ENCODE results near the gene LAS1L.
A peak's percentile ranks its signal among the peaks of the same experiment; 100 is the strongest.
"Not testable (repeated sequence)": the region's sequence is repeated elsewhere in the genome, so short reads cannot be mapped to it uniquely, and the experiment has no call there.

The LAS1L gene

GRCh38 chrX:65534450-65535292, at the start of gene LAS1L:
Gene LAS1L (minus strand): TSS chrX:65534787. CDS start chrX:65534715, 72 bp downstream.
- peak; percentile 76 to 81 for DNase-seq

DNA sequence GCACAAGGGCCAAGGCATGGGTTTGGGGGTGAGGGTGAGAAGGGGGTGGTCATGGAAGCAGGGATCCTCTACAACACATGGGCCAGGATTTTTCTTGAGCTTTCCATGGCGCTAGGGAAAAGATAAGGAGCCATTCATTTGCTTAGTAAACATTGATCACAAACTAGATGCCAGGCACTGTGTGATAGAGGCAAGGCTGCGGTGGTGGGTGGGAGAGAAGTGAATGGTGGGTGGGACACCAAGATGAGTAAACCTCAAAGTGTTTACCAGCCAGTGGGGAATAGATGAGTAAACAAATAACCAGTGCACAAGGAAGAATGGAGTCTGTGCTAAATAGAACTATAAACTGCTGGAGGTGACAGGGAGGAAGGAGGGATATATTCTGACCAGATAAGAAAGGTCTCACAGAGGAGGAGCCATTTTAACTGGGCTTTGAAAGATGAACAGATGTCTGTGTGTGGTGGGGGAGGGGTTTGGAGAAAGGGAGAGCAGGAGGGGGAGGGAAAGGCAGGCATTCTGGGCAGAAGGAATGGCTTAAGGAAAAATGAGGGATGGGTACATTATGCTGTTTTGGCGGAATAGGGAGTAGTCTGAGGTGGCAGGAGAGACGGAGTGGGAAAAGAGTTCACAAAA, 48.0 kb upstream of the LAS1L start:
- no peak for DNase-seq

GRCh38 chrX:65581661-65582339, 47.2 kb upstream of the LAS1L start:
- DNase-seq: peak in 1 of 2 donors; percentile 46

GRCh38 chrX:65578346-65578745, 43.8 kb upstream of the LAS1L start:
- DNase-seq: no peak

DNA sequence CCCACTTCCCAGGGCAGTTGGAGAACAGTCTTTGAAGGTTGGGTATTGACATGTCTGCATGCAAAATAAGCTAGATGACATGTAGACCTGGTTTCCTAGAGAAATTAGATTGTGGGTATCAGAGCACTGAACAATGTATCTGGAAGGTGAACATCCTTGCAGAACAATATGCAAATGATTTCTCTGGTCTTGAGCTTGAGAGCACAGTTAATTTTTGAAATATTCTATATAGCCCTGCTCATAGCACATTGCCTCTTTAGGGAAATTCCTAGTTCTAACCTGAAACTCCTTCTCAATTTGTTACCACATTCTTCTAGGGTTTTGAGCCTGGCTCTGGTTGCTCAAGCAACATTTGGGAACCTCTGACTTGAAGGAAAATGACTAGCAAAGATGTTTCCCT, 41.6 kb upstream of the LAS1L start:
- DNase-seq: no peak

GRCh38 chrX:65575022-65575421, 40.4 kb upstream of the LAS1L start:
- DNase-seq: no peak

DNA sequence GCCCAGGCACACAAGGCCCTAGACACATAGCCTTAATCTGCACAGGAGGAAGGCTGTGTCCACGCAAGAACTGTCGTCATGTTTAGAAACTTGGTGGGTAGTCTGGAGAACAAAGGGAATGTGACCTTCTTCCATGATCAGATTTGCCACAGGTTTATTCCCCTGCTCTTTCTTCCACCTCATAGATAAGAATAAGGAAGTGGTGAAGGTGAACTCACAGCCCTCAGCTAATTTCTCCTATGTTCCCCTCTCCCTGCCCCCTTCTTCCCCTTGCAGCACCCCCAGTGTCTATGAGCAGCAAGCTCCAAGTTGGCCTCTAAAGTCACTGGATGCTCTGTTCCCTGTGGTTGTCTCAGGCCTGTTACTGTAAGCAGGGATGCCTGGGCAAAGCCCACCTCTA, 39.8 kb upstream of the LAS1L start:
- DNase-seq: no peak

DNA sequence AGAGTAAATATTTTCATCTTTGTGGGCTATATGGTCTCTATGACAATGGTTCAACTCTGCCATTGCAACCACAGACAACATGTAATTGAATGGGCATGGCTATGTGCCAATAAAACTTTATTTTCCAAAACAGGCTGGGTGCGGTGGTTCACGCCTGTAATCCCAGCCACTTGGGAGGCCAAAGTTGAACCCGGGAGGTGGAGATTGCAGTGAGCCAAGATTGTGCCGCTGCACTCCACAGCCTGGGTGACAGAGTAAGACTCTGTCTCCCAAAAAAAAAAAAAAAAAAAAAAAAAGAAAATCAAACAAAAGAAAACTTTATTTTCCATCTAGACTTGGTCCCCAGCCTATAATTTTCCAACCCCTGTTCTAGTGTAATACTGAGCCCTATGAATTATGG, 38.4 kb upstream of the LAS1L start:
- DNase-seq: no peak

GRCh38 chrX:65562850-65563249, 28.3 kb upstream of the LAS1L start:
- DNase-seq: not testable (repeated sequence)

DNA sequence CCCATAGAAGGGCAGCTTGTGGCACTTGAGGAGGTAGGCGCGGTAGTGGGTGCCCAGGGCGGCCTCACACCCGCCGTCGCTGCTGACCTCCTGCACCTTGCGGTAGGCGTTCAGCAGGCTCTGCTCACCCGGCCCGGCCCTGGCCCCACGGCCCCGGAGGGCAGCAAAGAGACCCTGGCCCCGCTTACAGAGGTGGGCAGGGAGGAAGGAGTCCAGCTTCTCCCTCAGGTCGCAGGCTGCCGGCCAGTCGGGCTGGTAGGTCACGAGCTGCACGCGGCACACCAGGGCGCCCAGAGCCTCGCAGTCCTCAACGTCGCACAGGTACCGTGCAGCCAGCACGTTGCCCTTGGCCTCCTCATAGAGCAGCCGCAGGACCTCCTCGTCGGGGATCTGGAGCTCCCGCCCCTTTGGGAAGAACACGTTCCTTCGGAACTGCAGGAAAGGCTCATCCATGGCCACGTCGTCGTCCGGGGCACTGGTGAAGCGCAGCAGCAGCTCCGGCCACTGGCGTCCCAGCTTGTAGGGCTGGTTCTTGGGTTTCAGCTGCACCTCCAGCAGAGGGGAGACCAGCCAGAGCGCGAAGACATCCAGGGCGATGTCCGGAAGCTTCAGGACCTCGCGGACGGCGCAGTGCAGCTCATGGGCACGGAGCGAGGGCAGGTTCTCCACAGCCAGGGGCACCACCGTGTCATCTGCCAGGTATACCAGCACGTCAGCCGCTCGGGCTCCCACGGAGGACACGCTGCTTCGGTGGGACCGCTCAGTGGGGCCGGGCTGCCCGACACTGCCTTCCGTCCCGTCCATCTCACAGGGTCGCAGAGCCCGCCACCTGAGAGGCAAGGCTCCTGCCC, 17.1 kb upstream of the LAS1L start:
- no peak for DNase-seq

DNA sequence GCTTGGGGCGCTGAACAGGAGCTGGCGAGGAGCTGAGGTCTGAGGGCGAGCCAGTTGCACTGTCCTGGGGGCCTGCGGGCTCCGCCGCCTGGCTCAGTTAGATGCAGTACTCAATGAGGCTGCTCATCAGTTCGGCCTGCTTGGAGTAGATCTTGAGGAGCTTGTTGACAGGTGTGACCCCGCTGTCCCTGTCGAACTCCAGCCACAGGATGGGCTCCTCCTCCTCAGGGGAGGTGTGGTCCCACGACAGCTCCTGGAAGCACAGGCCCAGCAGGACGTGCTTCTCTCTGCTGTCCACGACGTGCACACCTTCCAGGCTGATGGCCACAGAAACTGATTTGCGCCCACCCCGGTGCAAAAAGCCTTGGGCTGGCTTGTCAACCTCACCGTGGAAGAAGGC, 16.5 kb upstream of the LAS1L start:
- no peak for DNase-seq

- DNase-seq: no peak
These were observed 10.9 kb upstream of the LAS1L start for GRCh38 chrX:65545456-65545855.

DNA sequence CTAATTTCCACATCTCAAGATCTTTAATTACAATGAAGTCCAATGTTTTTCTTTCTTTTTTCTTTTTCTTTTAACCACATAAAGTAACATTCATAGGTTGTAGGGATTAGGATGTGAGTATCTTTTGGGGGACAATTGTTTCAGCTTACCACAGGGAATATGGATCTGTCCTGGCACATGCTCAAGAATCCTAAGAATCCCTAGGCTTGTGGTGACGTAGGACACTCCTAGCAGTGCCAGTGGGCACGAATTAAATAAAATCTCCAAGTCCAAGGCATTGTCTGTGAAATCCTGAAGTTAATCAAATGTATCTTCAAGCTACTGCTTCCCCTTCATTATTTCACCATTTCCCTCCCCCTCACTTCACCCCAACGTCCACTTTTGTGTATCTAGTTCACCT, 2.6 kb upstream of the LAS1L start:
- DNase-seq: no peak

- DNase-seq: no peak
These were observed 1.7 kb upstream of the LAS1L start for GRCh38 chrX:65536291-65536690.

GRCh38 chrX:65532016-65532415, 2.6 kb downstream of the LAS1L start:
- DNase-seq: no peak

- no peak for DNase-seq
These were observed 5.8 kb downstream of the LAS1L start for GRCh38 chrX:65528705-65529340.

DNA sequence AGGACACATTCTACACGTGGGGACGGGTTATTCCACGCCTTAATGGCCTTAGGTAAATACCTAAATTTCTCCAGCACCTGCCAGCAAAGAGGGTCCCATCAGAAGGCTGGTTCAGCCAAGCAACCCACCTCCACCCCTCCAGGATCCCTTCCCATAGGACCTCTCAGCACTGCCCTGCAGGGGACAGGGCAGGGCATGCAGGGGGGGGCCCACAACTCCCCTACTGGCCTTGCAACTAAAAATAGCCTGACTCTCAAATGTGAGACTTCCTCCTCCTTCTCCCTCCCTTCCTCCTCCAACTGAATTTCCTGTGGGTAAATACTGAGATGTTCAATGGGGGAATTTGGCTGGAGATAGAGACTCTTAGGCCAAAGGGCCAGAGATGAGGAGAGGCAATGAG, 6.3 kb downstream of the LAS1L start:
- DNase-seq: no peak

DNA sequence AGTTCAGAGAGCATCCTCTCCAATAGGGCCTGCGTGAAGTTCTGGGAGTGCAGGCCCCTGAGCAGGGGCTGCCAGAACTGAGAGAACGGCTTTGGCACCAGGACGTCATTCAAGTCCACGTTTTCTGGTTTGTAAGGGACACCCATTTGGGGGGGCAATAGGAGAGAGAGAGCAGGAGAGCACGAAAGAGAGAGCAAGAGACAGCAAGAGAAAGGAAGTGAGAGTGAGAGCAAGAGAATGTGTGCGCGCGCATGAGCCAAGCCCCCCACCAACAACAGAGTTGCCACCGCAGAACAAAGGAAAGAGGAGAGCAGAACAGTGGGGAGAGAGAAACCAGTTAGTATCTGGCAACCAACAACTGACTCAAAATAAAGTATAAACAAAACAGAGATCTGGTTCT, 10.4 kb downstream of the LAS1L start:
- no peak for DNase-seq

- no peak for DNase-seq
These were observed 11.7 kb downstream of the LAS1L start for GRCh38 chrX:65522739-65523372.

GRCh38 chrX:65519530-65519929, 15.1 kb downstream of the LAS1L start:
- DNase-seq: not testable (repeated sequence)

DNA sequence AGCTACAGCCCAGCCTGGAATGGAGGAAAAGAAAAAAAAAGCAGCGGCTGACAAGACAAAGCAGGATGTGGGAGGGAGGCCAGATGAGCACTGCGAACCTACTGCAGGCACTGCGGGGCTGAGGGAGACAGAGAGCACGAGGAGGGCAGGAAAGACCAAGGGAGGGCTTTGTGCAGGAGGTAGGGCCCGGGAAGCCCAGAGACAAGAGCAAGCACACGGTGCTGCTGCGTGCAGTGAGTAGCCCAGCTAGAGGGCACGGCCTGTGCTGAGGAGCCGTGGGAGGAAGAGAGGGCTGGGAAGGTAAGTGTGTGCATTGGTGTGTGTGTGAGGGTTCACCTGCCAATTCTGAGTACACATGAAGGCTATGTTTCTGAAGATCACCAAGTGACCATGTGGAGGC, 15.6 kb downstream of the LAS1L start:
- DNase-seq: peak in 1 of 2 donors; percentile 1

DNA sequence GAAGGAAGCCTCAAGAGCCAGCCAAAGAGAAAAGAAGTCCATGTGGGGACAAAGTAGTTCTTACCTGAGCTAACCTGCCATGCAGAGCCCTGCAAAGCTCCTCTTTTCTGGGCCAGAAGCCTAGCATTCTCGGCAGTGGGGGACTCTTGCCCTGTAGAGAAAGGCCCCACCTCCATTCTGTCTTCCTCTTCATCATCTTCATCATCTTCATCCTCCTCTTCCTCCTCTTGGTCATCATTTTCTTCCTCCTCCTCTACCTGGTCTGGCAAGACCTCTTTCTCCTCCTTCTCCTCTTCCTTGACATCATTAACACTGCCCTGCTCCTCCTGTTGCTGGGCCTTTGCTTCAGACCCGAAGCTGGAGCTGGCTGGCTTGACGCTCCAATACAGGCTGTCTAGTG, 16.7 kb downstream of the LAS1L start:
- DNase-seq: no peak
